NOMO-1 treated with DMSO at 0.1 percent for 48 hours (cell line): ENCODE results near the gene CHST11.

ENCODE experiments used
- DNase-seq: peaks from one replicate; lab custom pipeline; 2025; ENCODE audit not compliant: unreplicated experiment; lab: John Stamatoyannopoulos, UW

The CHST11 gene

GRCh38 chr12:104480012-104480411 is 23.3 kb downstream of the CHST11 start:
- no peak for DNase-seq

GRCh38 chr12:104480826-104481440 is 24.2 kb downstream of the CHST11 start:
- peak; percentile 79 for DNase-seq

- no peak for DNase-seq
Measured at GRCh38 chr12:104482113-104482512, 25.4 kb downstream of the CHST11 start.

DNA sequence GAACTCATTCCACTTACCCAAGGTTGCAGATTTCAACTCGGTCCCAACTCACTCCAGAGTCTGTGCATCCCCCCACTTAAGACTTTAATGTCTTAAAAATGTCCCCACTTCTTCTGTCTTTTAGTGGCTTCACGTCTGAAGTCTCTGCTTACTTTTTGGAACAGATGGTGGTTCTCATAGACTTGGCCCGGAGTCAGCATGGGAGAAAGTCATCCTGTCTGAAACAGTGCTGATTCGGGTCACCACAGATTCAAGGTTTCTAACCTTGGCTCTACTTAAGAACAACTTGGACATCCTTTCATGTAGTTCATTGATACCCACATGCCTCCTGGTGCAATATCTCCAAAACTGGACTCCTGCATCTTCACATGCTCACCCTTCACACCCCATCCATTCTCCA is 26.0 kb downstream of the CHST11 start:
- DNase-seq = no peak

DNA sequence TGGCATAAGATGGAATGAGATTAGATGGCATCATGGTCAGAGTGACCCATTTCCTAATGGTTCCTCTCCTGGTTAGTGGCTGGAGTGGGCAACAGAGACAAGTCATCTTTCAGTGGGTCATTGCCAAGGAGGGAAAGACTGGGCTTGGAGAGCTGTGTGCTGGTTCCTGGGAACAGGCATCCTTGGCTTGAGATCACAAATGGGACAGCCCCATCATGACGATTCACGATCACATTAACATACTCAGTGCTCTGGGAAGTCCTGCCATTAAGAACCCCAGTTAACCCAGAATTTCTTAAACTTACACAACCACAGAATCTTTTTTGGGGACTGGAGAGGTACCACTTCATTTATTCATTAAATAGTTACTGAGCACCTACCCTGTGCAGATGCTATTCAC is 27.3 kb downstream of the CHST11 start:
- no peak for DNase-seq

- no peak for DNase-seq
Measured at GRCh38 chr12:104485651-104486362, 29.1 kb downstream of the CHST11 start.

DNA sequence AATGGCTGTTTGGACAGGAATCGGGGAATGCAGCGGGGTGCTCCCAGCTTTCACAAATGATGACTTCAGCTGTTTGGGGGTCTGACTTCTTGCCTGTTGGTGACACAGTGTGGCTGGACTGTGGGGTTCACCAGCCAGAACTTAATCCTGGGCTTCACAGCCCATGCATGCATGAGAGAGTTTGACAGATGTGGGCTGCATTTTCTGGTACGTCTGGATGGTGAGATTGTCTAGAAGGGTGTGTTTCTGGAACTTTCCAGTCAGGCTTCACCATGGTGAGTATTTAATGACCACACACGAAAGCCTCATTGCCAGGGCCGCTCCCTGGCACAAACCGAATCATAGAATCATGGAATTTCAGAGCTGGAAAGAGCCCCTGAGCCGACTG is 29.6 kb downstream of the CHST11 start:
- no peak for DNase-seq

- no peak for DNase-seq
Measured at GRCh38 chr12:104486943-104487819, 30.4 kb downstream of the CHST11 start.

GRCh38 chr12:104488374-104488773 is 31.6 kb downstream of the CHST11 start:
- DNase-seq = no peak

DNA sequence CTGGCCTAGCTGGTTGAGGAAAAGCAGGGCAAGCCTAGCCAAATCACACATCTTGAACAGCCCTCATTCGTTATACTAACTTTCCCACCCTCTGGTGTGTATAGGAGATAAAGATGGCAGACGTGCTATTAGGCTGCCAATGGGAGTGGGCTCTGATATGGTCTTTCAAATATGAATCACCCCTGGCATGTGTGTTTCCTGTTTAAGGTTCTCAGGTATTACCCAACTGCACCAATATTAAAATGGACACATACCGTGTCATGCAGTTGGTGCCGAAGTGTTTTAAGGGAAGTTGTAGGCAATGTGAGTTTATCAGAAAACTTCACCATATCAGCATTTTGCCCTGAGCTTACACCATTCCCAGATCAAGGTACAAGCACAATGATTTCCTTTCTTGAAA is 33.4 kb downstream of the CHST11 start:
- peak; percentile 75 for DNase-seq

DNA sequence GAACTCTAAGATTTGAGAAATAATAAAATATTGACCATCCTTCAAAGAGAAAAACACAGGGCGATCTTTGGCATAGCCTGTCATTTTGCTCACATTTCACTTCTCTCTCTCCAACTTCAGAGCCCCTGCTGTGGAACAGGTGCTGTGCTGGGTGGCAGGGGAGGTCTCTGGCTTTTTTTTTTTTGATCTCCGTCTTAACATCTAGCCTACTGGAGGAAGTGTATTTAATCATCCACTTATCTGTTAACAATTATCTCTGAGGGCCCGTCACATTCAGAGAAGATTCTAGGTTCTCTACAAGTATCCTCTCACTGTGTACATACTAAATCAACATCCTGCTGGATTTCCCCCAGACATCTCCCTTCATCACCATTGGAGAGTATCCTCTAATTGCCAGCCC is 34.1 kb downstream of the CHST11 start:
- DNase-seq = no peak

DNA sequence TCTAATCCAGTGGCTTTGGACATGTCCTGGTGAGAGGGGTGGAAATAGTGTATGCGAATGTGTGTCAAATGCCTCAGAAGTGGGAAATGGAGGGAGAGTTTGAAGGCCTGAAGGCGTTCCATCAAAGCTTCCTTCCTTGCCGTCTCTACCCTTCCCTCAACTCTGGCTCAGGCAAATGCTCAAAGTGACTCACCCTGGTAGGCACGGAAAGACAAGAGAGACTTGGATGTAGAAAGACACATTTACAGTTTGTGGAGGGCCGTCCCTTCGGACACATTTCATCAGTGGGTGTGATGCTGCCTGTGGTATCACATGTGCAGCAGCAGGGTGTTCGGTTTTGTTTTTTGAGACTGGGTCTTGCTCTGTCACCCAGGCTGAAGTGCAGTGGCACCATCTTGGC is 36.7 kb downstream of the CHST11 start:
- DNase-seq = no peak

GRCh38 chr12:104494137-104494792 is 37.5 kb downstream of the CHST11 start:
- DNase-seq = no peak

DNA sequence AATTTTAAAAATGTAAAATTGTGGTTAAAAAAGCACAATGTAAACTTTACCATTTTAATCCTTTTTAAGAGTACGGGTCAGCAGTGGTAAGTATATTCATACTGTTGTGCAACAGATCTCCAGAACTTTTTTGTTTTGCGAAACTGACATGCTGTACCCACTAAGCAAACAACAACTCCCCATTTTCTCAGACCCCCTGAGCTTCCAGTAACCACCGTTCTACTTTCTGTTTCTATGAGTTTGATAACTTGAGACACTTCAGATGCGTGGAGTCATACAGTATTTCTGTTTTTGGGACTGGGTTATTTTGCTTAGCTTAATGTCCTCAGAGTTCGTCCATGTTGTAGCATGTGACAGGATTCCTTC is 38.0 kb downstream of the CHST11 start:
- no peak for DNase-seq

- DNase-seq = no peak
Measured at GRCh38 chr12:104495786-104496185, 39.0 kb downstream of the CHST11 start.

DNA sequence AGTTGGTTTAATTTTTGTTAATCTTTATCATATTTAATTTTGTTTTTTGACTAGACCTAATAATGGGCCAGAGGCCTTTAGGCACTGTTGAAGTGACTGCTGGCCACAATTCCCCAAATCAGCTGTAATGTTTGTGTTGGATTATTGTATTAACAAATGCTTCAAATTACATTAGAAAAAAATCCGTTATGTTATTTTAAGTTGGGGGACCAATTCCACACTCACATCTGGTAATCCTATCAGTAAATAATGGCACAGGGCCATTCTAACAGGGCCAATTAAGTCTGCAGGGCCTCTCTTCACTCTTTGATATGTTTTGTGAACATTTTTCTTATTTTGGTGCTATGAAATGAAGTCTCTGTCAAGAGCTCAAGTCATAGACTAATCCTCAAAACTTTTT is 39.6 kb downstream of the CHST11 start:
- no peak for DNase-seq

DNA sequence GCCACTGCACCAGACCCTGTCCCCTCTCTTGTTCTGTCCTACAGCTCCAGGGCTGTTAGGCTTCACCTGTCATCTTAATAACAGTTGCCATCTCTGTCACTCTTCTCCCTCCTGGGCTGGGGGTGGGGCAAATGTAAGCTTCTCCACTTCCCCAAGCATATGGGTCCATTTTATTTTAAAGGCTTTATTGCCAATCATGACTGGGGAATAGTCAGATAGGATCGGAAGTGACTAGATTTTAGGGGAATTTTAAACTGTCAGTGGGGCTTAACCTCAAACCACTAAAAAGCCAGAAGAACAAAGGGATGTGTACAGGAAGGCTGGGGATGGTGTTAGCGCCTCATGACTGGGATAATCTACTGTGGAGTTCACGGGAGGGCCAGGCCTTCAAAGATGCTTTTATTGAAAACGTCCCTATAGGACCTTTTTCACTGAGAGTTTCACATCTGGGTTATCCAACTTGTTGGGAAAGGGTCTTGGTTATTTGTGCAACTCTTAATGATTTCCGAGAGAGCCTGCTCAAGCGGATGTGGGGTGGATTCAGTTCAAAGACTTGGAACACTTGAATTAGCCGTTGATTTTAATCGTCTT is 41.6 kb downstream of the CHST11 start:
- DNase-seq = peak; percentile 73

DNA sequence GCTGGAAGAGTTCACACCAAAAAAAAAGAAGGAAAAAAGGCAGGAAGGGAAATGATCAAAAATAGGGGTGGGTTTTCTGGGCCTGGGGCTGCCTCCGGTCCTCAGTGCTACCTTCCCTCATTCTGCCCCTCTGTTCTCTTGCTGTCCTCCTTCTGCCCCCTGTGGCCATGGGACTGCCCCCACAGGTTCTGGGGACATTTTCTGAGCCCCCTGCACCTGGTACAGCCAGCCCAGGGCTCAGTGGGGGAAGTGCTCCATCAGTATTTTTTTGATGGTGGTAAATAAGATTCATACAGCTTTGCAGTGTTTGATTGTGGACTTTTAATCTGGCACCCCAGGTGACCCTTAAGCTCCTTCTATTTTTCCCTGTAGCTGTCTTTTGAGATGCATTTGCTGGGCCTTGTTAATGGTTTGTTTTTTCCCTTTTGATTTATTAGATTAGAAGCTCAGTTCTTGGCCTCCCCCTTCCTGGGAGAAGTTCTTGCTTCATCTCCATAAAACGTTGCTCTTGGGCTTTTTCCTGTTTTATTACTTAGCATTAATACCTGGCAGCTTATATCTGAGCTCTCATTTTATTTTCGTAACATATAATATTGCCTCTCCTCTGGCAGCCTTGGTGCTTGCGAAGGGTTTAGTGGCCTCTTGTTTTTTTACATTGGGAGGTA is 43.1 kb downstream of the CHST11 start:
- no peak for DNase-seq

DNA sequence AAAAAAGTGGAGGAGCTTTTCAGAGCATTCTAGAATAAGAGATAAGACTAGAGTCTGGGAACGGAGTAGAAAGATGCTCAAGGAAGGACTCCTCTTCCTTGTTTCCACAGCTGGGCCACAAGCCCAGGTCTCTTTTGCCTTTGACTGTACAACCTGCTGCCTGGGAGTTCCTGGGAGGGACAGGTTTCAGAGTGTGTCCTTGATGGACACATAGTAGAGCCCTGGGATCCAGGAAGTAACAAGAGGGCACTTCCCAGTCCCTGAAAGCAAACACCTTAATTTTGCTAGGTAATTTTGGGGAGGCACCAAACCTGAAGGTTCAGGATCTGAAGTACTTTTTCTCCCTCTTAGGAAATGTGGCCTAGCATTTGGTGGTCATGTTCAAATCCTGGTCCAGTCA is 44.4 kb downstream of the CHST11 start:
- DNase-seq = no peak

DNA sequence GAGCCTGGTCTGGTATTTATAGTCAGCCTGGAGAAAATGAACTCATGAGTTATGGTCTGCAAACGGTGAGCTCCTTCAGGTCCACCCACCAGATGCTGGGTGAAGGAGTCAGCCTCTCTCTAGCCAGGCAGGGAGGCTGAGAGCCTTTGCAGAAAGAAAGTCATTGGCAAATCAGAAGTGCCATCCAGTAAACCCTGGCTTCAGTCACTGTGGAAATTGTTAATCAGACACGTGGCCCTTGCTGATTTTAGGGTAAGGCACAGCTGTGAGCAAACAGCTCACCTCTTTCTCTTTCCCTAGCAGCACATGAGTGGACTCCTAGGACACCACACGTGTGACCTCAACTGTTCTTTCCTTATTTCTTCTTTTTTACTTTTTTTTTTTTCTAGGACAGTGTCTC is 44.9 kb downstream of the CHST11 start:
- no peak for DNase-seq

- no peak for DNase-seq
Measured at GRCh38 chr12:104502217-104502616, 45.5 kb downstream of the CHST11 start.
